ENCODE data around the gene RC3H1.
"Not testable (repeated sequence)": the region's sequence is repeated elsewhere in the genome, so short reads cannot be mapped to it uniquely, and the experiment has no call there.

RC3H1 gene

GRCh38 chr1:174022080-174022975 is at the start of gene RC3H1:
Gene RC3H1, minus strand, starts transcription at chr1:174022357. Its CDS starts 29,372 bp downstream, at chr1:173992985.
- peak; percentile 91 for DNase-seq

- no peak for DNase-seq
Observed at GRCh38 chr1:174070614-174071013, 48.5 kb upstream of the RC3H1 start.

- DNase-seq = no peak
Observed at GRCh38 chr1:174068000-174068399, 45.8 kb upstream of the RC3H1 start.

GRCh38 chr1:174060090-174060489 is 37.9 kb upstream of the RC3H1 start:
- no peak for DNase-seq

- DNase-seq = no peak
Observed at GRCh38 chr1:174058624-174059023, 36.5 kb upstream of the RC3H1 start.

GRCh38 chr1:174056609-174057008 is 34.5 kb upstream of the RC3H1 start:
- DNase-seq = not testable (repeated sequence)

GRCh38 chr1:174055797-174056196 is 33.6 kb upstream of the RC3H1 start:
- DNase-seq = not testable (repeated sequence)

- DNase-seq = no peak
Observed at GRCh38 chr1:174053826-174054225, 31.7 kb upstream of the RC3H1 start.

- DNase-seq = no peak
Observed at GRCh38 chr1:174052621-174053020, 30.5 kb upstream of the RC3H1 start.

GRCh38 chr1:174051956-174052355 is 29.8 kb upstream of the RC3H1 start:
- no peak for DNase-seq

GRCh38 chr1:174049514-174049913 is 27.4 kb upstream of the RC3H1 start:
- no peak for DNase-seq

- DNase-seq = no peak
Observed at GRCh38 chr1:174044418-174045222, 22.5 kb upstream of the RC3H1 start.

- not testable (repeated sequence) for DNase-seq
Observed at GRCh38 chr1:174042509-174042908, 20.4 kb upstream of the RC3H1 start.

- no peak for DNase-seq
Observed at GRCh38 chr1:174041369-174041768, 19.2 kb upstream of the RC3H1 start.

- no peak for DNase-seq
Observed at GRCh38 chr1:174040387-174040786, 18.2 kb upstream of the RC3H1 start.

- no peak for DNase-seq
Observed at GRCh38 chr1:174039027-174039426, 16.9 kb upstream of the RC3H1 start.

GRCh38 chr1:174036798-174037197 is 14.6 kb upstream of the RC3H1 start:
- no peak for DNase-seq

GRCh38 chr1:174036204-174036603 is 14.0 kb upstream of the RC3H1 start:
- no peak for DNase-seq

- no peak for DNase-seq
Observed at GRCh38 chr1:174032671-174033222, 10.6 kb upstream of the RC3H1 start.

- DNase-seq = no peak
Observed at GRCh38 chr1:174031099-174031498, 8.9 kb upstream of the RC3H1 start.

GRCh38 chr1:174028495-174028894 is 6.3 kb upstream of the RC3H1 start:
- no peak for DNase-seq

- DNase-seq = peak; percentile 23
Observed at GRCh38 chr1:174023440-174023839, 1.3 kb upstream of the RC3H1 start.

- DNase-seq = no peak
Observed at GRCh38 chr1:174022976-174023277, 770 bp upstream of the RC3H1 start.

- DNase-seq = peak; percentile 22
Observed at GRCh38 chr1:174021591-174022079, 522 bp downstream of the RC3H1 start.

Measured in CD4-positive, alpha-beta T cell treated with Interleukin-15 for 1 hour (primary cell).